GM10266 (cell line): ENCODE measurements around the gene SDF2.

Experiments used
- DNase-seq: peaks from one replicate; pipeline ENCODE4 v3.0.0; 2012; ENCODE audit errors: extremely low spot score
- CTCF ChIP-seq: IDR thresholded peaks from 2 replicates; pipeline ENCODE4 v1.5.1; 2012; ENCODE audit warnings: mild to moderate bottlenecking, low read depth; ENCODE audit not compliant: control insufficient read depth, insufficient read depth; ENCODE audit errors: missing control alignments

SDF2 gene

GRCh38 chr17:28661635-28662526 lies at the start of gene SDF2, which contains the start of gene SUPT6H:
TSS of gene SDF2 (minus strand) at chr17:28661906. CDS start at chr17:28661876, 30 bp downstream.
TSS of gene SUPT6H (plus strand) at chr17:28662205. CDS start at chr17:28673402, 11,197 bp downstream.
- no peak for TF ChIP-seq CTCF
- peak; percentile 94 for DNase-seq

DNA sequence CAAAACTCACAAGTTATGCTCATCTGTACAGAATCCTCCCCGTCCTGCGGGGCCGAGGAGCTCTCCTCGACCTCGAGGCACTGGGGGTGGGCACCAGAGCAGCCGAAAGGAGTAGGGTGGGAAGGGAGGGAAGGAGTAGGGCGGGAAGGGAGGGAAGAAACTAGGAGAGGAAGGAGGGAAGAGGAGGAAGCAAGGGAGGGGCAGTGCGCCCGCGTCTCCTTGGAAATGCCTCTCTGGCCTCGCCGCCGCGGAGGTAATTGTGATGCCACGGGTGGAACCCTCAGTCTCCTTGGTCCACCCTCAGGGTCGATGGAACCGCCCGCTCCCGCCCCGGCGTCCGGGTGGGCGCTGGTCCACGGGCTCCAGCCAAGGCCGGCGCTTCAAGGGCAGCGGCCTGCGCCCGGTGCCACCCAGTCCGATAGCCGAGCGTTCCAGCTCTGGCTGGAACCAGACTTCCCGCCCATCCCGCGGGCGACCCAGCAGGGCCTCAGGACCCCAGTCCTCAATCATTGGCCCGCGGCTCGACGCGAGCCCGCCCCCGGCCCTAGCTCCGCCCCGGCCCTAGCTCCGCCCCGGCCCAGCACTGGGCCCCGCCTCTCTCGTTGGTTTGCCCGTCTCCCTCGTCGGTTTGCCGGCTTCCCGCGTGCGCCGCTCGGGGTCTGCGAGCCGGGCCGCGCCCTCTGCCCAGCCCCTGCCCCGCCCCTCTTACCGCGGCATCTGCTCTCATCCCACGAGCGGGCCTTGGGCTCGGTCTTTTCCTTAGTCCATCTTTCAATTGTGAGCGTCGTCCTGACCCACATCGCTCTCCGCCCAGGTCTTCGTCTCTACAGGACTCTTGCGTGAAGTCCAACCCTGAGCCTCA lies 49.4 kb upstream of the SDF2 start:
- DNase-seq = peak; percentile 96
- no peak for TF ChIP-seq CTCF

DNA sequence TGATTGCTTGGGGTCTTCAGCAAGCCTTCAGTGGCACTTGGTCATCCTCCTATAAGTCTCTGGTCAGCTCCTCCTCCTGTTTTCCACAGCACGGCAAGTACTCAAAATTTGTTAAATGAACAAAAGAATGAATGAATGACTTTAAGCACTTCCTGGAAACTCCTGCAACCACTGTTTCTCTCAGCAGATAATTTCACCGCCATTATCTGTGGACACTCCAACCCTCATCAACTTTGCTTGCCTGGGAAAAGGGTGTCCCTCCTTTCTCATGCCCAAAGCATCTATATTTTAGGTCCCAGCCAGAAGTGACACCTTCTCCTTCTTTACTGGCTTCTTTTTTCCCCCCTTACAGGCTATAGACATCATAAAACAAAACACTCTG lies 45.6 kb upstream of the SDF2 start:
- TF ChIP-seq CTCF = no peak

DNA sequence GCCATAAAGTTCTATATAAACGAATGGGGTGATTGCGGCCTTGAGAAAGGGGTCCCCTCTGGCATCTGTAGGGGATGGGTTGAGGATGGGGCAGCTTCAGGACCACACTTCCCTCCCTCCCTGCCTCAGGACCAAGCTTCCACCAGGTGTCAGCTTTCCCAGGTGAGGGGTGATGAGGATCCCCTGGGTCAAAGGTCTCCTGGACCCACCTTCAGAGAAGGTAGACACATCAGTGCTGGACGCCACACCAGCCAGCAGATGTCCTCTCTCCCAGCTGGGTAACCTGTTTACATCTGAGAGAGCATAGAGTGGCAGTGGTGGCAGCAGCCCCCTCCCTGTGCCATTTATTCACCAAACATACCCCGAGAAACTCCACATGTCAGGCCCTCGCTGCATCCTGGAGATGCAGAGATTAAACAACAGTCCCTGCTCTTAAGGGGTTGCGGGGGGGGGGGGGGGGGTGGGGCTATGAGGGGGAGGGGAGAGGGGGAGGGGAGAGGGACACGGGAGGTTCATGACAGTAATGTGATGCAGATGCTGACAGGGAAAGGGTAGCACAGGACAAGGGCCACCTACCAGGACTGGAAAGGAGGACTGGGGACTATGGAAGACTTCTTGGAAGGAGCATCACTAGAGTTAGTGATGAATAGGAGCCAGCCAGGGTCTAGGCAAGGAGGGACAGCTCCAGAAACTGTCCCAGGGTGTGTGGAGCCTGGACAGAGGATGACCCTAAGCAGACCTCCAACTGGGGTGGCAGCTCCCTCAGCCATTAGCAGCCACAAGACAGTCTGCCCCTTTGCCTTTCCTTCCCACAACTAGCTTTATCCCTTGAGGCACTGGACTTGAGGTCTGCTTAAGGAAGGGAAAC lies 45.0 kb upstream of the SDF2 start:
- DNase-seq = no peak
- no peak for TF ChIP-seq CTCF

More for the DNA sequence above, 45.6 kb upstream of the SDF2 start:
- no peak for DNase-seq

DNA sequence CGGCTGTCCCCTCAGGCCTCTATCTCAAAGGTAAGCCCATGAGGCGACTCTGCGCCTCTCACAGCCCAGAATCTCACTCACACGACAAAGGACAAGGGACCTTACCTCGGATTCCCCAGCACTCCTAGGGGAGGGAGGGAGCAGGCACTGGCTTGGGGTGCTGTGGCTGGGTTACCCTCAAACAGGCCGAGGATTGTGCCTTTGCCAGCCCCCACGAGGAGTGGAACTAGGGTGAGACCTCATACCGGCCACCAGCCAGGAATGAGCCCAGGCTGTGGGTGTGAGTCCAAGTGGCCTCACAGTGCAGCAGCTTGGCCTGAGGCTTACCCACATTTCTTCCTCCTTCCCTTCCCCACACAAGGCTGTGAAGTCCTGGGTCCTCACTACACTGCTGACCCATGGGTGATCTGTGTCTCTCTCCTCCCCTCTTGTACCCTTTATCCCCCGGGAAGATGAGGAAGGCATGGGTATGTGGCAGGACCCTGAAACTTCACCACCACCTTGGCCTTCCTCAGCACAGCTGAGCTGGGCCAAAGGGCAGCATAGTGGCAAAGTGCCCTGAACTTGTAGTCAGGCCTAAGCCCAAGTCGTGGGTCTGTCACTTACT lies 44.1 kb upstream of the SDF2 start:
- TF ChIP-seq CTCF = no peak
- DNase-seq = no peak

- no peak for DNase-seq
These were observed 43.5 kb upstream of the SDF2 start for GRCh38 chr17:28705074-28705659.

More at GRCh38 chr17:28705074-28705659, 43.5 kb upstream of the SDF2 start:
- no peak for TF ChIP-seq CTCF
